Osteoblast (primary cell): ENCODE measurements around the gene AARSD1. TPM values are rescaled to one million over a fixed set of nuclear protein-coding genes. Genes with fewer than 3 reads are reported as not detected.
"Not testable (repeated sequence)": the region's sequence is repeated elsewhere in the genome, so short reads cannot be mapped to it uniquely, and the experiment has no call there.

Experiments
- DNase-seq: peaks from one replicate; pipeline ENCODE4 v3.0.0; 2011; ENCODE audit warnings: low spot score, mixed read lengths; ENCODE audit not compliant: insufficient read length; ENCODE audit errors: missing footprints
- H2AFZ ChIP-seq: 2 replicates; pipeline ENCODE4 v1.6.0; 2011; ENCODE audit warnings: mild to moderate bottlenecking, low read length
- H3K27ac ChIP-seq: 2 replicates; pipeline ENCODE4 v1.5.1; 2011; ENCODE audit warnings: mild to moderate bottlenecking, low read depth, low read length, moderate library complexity
- H3K27me3 ChIP-seq: 2 replicates; pipeline ENCODE4 v1.6.0; 2012; ENCODE audit warnings: mild to moderate bottlenecking, control low read depth, inconsistent platforms, low read length, moderate library complexity; ENCODE audit not compliant: insufficient read depth
- H3K36me3 ChIP-seq: 2 replicates; pipeline ENCODE4 v1.5.1; 2011; ENCODE audit warnings: mild to moderate bottlenecking, low read length, control low read depth, moderate library complexity; ENCODE audit not compliant: insufficient read depth
- H3K4me1 ChIP-seq: 2 replicates; pipeline ENCODE4 v1.5.1; 2011; ENCODE audit warnings: mild to moderate bottlenecking, low read length, control low read depth, moderate library complexity; ENCODE audit not compliant: insufficient read depth
- H3K4me2 ChIP-seq: 2 replicates; pipeline ENCODE4 v1.6.0; 2011; ENCODE audit warnings: mild to moderate bottlenecking, low read length; ENCODE audit not compliant: insufficient read depth
- H3K4me3 ChIP-seq: fragments of 200-600 bp; sonication (generic); 3 replicates; pipeline ENCODE4 v1.5.1; 2012; ENCODE audit warnings: mild to moderate bottlenecking, low read length, inconsistent platforms; ENCODE audit not compliant: insufficient read depth
- H3K79me2 ChIP-seq: 2 replicates; pipeline ENCODE4 v1.6.0; 2012; ENCODE audit warnings: mild to moderate bottlenecking, low read length, control low read depth, inconsistent platforms; ENCODE audit not compliant: insufficient read depth
- H3K9me3 ChIP-seq: 2 replicates; pipeline ENCODE4 v1.5.1; 2011; ENCODE audit warnings: low read depth, low read length, control low read depth
- H4K20me1 ChIP-seq: 2 replicates; pipeline ENCODE4 v1.6.0; 2012; ENCODE audit warnings: mild to moderate bottlenecking, low read length, control low read depth; ENCODE audit not compliant: insufficient read depth
- total RNA-seq: library from RNA; depleted of rRNA; stranded (reverse); fragments of >200 nt; gene quantifications from 2 replicates; pipeline ENCODE4 v1.2.3, GENCODE V29; 2012
- TF ChIP-seq, protein P1 (sequence below): IDR thresholded peaks from 2 replicates; pipeline ENCODE4 v1.5.1; 2011; ENCODE audit warnings: mild to moderate bottlenecking, low read depth, low read length, moderate library complexity; ENCODE audit errors: extremely low read depth

Gene AARSD1
- total RNA-seq, 1 donor = 14.1 TPM

DNA sequence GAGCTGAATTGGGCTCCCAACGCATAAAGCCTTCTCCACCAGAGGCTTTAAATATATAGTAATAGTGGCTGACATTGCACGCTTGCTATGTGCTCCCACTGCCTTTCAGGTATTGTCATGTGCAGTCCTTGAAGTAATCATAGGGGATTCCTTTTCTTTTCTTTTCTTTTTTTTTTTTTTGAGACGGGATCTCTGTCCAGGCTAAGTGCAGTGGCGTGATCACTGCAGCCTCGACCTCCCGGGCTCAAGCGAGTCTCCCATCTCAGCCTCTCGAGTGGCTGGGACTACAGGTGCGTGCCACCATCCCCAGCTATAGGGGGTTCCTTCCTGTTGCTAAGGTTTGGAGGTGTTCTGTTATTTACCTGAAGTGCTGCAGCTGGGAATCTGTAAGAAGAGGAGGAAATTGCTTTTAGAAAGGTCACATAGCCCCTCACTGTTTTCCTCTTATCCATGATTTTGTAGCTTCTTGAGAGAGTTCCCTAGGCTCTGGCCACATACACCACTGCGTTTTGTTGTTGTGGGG is 34.8 kb upstream of the AARSD1 start:
- no peak for DNase-seq
- Histone ChIP-seq H3K27ac (peak overlapping the region; percentile 94), H3K79me2 (peaks cover 27% of the 10 kb centered on the region), H3K4me1 (peaks cover 39% of the 10 kb centered on the region), H3K4me2 (peak overlapping the region; percentile 82), H3K27me3 (no peaks in the 10 kb centered on the region), H3K9me3 (no peaks in the 10 kb centered on the region), H4K20me1 (peaks cover 30% of the 10 kb centered on the region), H3K36me3 (peaks cover 39% of the 10 kb centered on the region), H3K4me3 (peak overlapping the region; percentile 92), H2AFZ (no peak overlapping the region)
- TF ChIP-seq, protein P1, sequence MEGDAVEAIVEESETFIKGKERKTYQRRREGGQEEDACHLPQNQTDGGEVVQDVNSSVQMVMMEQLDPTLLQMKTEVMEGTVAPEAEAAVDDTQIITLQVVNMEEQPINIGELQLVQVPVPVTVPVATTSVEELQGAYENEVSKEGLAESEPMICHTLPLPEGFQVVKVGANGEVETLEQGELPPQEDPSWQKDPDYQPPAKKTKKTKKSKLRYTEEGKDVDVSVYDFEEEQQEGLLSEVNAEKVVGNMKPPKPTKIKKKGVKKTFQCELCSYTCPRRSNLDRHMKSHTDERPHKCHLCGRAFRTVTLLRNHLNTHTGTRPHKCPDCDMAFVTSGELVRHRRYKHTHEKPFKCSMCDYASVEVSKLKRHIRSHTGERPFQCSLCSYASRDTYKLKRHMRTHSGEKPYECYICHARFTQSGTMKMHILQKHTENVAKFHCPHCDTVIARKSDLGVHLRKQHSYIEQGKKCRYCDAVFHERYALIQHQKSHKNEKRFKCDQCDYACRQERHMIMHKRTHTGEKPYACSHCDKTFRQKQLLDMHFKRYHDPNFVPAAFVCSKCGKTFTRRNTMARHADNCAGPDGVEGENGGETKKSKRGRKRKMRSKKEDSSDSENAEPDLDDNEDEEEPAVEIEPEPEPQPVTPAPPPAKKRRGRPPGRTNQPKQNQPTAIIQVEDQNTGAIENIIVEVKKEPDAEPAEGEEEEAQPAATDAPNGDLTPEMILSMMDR = no peak

GRCh38 chr17:42997984-42998938 is 34.0 kb upstream of the AARSD1 start, which contains the start of gene RPL27:
TSS of gene RPL27 (plus strand) at chr17:42998419. CDS start at chr17:42998751, 332 bp downstream.
- peak within 1 kb of the TSS; percentile 94 for H3K27ac ChIP-seq
- H3K4me3 ChIP-seq = peak within 1 kb of the TSS; percentile 92
- H2AFZ ChIP-seq = peak within 1 kb of the TSS; percentile 62
- H3K9me3 ChIP-seq = no peaks in the 10 kb centered on the region
- H3K4me2 ChIP-seq = peak within 1 kb of the TSS; percentile 92
- peaks cover 32% of the 10 kb centered on the region for H3K4me1 ChIP-seq
- TF ChIP-seq, protein P1 = peak; percentile 86
- peaks cover 24% of the 10 kb centered on the region for H4K20me1 ChIP-seq
- DNase-seq = peak; percentile 92
- H3K79me2 ChIP-seq = peaks cover 30% of the 10 kb centered on the region
- no peaks in the 10 kb centered on the region for H3K27me3 ChIP-seq
- peaks cover 39% of the 10 kb centered on the region for H3K36me3 ChIP-seq

- DNase-seq = no peak
- H3K27ac ChIP-seq = peak overlapping the region; percentile 32
- peak overlapping the region; percentile 61 for H3K4me3 ChIP-seq
- peaks cover 32% of the 10 kb centered on the region for H3K79me2 ChIP-seq
- peak overlapping the region; percentile 58 for H2AFZ ChIP-seq
- peaks cover 22% of the 10 kb centered on the region for H4K20me1 ChIP-seq
- H3K27me3 ChIP-seq = no peaks in the 10 kb centered on the region
- H3K4me2 ChIP-seq = peak overlapping the region; percentile 92
- peaks cover 30% of the 10 kb centered on the region for H3K4me1 ChIP-seq
- H3K9me3 ChIP-seq = no peaks in the 10 kb centered on the region
- TF ChIP-seq, protein P1 = no peak
- peaks cover 39% of the 10 kb centered on the region for H3K36me3 ChIP-seq
Observed at GRCh38 chr17:42997390-42997983, 33.2 kb upstream of the AARSD1 start.

DNA sequence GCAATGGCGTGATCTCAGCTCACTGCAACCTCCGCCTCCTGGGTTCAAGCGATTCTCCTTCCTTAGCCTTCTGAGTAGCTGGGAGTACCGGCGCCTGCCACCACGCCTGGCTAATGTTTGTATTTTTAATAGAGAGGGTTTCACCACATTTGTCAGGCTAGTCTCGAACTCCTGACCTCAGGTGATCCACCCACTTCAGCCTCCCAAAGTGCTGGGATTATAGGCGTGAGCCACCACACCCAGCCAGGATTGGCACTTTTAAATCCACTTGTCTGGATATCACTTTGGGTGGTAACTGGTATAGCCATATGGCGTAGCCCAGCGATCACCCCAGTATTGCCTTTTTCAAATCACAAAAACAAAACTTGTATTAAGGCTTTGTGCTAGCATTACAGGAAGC is 29.7 kb upstream of the AARSD1 start:
- H3K27ac ChIP-seq, H2AFZ ChIP-seq, H3K27me3 ChIP-seq, H3K4me3 ChIP-seq, H3K4me2 ChIP-seq, H3K9me3 ChIP-seq, DNase-seq, H4K20me1 ChIP-seq: not testable (repeated sequence)
- Histone ChIP-seq H3K4me1 (peaks cover 35% of the 10 kb centered on the region), H3K79me2 (peaks cover 11% of the 10 kb centered on the region), H3K36me3 (peaks cover 24% of the 10 kb centered on the region)
